Measurements from ENCODE around the gene CYP4F22.
"Not testable (repeated sequence)": the region's sequence is repeated elsewhere in the genome, so short reads cannot be mapped to it uniquely, and the experiment has no call there.

The CYP4F22 gene

DNA sequence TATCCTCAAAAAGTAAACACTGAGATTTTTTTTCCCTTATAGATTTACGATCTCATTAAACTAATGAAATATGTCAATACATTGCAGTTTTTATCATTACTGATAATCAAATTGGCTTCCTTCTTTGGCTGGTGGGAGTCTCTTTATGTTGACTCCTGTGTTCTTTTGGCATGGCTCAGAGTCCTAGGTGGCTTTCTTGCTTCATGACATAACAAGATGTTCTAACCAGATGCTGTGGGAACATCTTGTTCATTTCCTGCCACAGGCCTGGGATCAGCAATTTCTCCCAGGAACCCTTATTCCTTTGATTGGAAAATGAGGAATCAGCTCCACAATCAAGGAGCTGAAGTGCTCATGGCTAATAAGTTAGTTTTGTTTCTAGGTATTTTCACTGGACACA lies 13.2 kb upstream of the CYP4F22 start:
- no peak for DNase-seq (ENCODE audit: low spot score)

- DNase-seq (ENCODE audit: low spot score), result no peak
Observed at GRCh38 chr19:15498156-15498858, 10.0 kb upstream of the CYP4F22 start.

GRCh38 chr19:15498910-15499309 lies 9.4 kb upstream of the CYP4F22 start:
- DNase-seq (ENCODE audit: low spot score), result no peak

DNA sequence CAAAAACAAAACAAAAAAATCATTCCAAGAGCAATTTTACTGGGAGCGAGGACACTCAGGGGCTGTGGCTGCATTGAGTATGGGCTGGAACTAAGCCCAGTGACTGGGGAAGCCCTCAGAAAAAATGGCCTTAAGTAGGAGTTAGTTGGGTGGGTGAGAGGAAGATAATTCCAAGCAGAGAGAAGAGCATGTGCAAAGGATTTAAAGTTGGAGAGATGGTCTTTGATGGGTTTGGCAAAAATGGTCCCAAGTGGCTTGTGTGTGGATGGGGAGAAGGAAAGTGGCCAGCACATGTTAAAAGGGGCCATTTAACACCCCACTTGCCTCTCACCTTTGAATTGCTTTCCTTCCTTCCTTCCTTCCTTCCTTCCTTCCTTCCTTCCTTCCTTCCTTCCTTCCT lies 6.7 kb upstream of the CYP4F22 start:
- DNase-seq (ENCODE audit: low spot score), result no peak

- DNase-seq (ENCODE audit: low spot score), result no peak
Observed at GRCh38 chr19:15502264-15502663, 6.1 kb upstream of the CYP4F22 start.

- no peak for DNase-seq (ENCODE audit: low spot score)
Observed at GRCh38 chr19:15506074-15506571, 2.2 kb upstream of the CYP4F22 start.

GRCh38 chr19:15507068-15508034 lies 974 bp upstream of the CYP4F22 start:
- DNase-seq (ENCODE audit: low spot score), result no peak

GRCh38 chr19:15511671-15512424 lies 3.5 kb downstream of the CYP4F22 start:
- no peak for DNase-seq (ENCODE audit: low spot score)

- DNase-seq (ENCODE audit: low spot score), result not testable (repeated sequence)
Observed at GRCh38 chr19:15515227-15515625, 6.9 kb downstream of the CYP4F22 start.

DNA sequence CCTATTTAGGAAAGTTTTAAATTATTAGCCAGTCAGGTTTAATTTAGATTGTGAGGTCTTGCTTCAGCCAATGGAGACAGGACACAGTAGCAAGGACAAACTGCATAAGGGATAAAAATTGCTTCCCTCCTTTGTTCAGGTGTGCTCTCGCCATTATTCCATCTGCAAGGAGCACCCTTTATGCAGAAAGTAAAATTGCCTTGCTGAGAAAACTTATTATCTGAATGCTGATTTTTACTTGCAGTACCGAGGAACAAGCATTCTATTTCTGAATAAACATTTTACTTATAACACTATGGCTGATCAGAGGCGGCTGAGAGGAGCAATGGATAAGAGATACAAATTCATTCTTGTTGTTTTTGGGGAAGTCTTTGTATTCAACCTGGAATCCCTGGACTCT lies 8.0 kb downstream of the CYP4F22 start:
- no peak for DNase-seq (ENCODE audit: low spot score)

DNA sequence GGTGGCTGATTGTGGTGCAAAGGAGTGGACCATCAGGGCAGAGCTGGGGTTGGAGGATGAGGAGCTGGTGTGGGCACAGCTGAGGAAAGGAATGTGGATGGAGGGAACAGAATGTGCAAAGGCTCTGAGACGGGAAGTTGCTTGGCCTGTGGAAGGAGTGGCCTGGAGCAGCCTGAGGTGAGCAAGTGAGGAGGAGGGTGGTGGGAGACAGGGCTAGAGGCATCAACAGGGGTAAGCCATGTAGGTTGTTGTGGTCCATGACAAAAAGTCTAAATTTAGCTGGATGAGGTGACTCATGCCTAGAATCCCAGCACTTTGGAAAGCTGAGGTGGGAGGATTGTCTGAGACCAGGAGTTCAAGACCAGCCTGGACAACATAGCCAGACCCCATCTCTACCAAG lies 9.5 kb downstream of the CYP4F22 start:
- DNase-seq (ENCODE audit: low spot score), result no peak

DNA sequence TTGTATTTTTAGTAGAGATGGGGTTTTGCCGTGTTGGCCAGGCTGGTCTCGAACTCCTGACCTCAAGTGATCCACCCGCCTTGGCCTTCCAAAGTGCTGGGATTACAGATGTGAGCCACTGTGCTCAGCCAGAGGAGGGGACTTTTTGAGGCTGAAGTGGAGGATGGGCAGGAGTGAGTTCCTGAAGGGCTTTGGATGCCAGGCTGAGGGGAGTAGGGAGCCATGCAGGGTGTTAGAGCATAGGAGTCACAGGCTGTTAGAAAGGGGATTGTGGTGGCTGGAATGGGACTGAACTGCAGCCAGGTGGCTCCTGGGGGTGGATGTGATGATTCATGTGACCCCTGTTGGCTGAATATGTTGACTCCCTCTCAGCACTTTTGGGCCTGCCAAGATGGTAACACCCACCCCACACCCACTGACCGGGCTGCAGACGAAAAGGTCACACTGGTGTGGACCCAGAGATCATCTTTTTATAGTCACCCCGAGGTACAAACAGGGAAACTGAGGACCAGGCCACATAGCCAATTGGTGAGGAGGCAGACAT lies 11.2 kb downstream of the CYP4F22 start:
- DNase-seq (ENCODE audit: low spot score), result no peak

DNA sequence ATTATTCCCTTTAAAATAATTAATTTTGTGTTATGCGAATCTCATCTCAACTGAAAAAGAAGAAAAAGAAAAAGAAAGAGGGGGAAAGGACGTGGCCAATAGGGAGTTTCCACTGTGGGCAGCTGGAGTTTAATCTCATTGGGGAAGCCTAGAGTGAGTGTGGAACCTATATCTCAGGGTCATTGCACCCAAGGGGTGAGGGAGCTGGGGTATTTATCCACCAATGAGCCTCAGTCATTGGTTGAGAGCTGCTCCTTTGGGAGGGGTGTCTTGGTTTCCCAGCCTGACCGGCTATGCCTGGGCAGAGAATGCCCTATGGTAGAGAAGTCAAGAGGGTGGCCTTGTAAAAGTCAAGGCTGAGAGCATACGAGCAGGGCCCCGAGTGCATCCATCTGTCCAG lies 16.5 kb downstream of the CYP4F22 start:
- no peak for DNase-seq (ENCODE audit: low spot score)

GRCh38 chr19:15525291-15525690 lies 17.0 kb downstream of the CYP4F22 start:
- no peak for DNase-seq (ENCODE audit: low spot score)

GRCh38 chr19:15526408-15526807 lies 18.1 kb downstream of the CYP4F22 start:
- no peak for DNase-seq (ENCODE audit: low spot score)

DNA sequence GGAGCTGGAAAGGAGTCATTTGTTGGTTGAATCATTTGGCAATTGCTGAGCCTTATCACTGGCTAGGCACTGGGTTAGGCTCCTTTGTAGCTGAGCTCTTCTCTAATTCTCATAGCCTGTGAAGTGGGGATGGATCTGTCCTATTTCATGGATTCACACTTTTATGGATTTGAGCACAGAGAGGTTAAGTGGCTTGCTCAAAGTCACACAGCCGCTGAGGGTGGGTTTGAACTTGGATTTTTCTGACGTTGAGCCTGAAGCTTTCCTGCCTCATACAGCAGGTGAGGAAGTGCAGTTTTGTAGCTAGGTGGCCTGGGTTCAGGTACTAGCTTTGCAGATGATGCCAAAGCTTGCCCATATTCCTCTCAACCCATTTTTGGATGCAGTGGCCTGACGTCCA lies 19.4 kb downstream of the CYP4F22 start:
- no peak for DNase-seq (ENCODE audit: low spot score)

GRCh38 chr19:15529774-15530372 lies 21.5 kb downstream of the CYP4F22 start:
- no peak for DNase-seq (ENCODE audit: low spot score)

DNA sequence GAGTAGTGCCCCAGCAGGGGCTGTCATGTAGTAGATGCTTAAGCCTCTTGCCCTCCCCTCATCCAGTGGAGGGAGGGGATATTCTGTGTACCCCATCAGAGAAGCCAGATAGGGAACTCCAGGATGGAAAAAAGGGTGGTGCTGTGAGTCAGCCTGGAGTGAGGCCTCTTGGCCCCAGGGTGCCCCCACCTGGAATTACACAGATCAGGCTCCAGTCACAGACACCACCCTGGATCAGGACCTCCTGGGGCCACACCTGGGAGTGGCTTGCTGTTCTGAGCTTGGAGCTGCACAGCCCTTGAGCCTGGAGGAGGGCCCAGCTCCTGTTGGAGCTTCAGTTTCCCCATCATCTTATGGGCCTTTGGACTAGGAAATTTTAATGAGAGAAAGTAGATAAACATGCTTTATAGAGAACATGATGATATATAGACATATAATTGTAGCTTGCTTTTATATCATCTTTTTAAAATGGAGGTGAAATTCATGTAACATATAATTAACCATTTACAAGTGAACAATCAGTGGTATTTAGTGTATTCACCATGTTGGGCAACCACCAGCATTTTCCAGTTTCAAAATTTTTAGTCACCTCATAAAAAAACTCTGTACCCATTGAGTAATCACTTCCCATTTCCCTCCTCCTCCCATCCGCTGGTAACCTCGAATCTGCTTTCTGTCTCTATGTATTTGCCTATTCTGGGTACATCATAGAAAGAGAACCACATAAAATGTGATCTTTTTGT lies 24.6 kb downstream of the CYP4F22 start:
- DNase-seq (ENCODE audit: low spot score), result no peak

DNA sequence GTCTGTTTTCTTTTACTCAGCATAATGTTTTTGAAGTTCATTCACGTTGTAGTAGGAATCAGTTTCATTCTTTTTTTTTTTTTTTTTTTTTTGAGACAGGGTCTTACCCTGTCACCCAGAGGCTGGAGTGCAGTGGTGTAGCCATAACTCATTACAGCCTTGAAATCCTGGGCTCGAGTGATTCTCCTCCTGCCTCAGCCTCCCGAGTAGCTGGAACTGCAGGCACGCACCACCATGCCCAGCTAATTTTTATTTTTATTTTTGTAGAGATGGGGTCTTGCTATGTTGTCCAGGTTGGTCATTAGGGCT lies 25.2 kb downstream of the CYP4F22 start:
- DNase-seq (ENCODE audit: low spot score), result not testable (repeated sequence)

DNA sequence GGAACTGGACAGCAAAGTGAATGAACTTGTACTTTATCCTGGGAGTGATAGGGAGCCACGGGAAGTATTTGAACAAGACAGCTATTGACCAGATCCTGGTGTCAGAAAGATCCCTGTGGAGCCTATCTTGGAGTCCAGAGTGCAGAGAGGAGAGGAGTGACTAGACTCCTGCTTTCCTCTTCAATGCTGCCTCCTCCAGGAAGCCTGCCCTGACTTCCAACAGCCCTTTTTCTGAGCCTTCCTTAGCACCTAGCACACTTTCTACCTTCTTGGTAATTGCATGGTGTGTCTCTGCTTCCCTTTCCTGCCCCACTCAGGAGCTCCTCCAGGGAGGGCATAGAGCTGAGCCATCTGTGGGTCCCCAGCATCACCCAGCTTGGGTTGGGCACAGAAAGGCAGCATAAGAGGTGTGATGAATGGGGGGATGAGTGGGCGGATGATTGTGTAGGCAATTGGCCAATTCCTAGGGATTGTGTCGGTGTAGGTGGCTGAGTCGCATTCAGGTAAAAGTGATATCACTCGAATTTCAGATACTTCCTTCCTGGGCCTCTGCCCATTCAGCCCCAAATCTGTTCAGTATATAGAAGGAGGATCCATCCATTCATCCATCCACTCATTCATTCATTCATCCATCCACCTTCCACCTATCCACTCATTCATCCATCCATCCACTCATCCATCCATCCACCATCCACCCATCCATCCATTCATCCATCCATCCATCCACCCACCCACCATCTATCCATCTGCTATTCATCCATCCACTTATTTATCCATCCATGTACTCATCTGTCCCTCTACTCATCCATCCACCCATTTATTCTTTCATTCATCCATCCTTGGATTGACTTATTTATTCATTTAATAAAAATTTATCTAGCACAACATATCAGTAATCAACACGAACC lies 26.9 kb downstream of the CYP4F22 start:
- no peak for DNase-seq (ENCODE audit: low spot score)
